Gastrocnemius medialis (tissue), 4 donors: ENCODE measurements around the gene TNN.

Source experiments
- CTCF ChIP-seq, 5 experiments: fragments of 450-650 bp in 3 of 5; fragments of 200-600 bp in 2 of 5; sonication (generic) in 2 of 5; IDR thresholded peaks in 4 of 5; conservative IDR thresholded peaks in 1 of 5; 1 replicate in 4 of 5; 2 replicates in 1 of 5; pipeline ENCODE4 v1.5.1; 2016 to 2019; ENCODE audit warnings: antibody characterized with exemption in 5 of 5, mild to moderate bottlenecking in 3 of 5, moderate library complexity in 3 of 5
- POLR2A ChIP-seq, 2 donors: fragments of 450-650 bp; IDR thresholded peaks; one replicate each; pipeline ENCODE4 v1.6.1; 2017; ENCODE audit warnings: antibody characterized with exemption in 2 of 2, mild to moderate bottlenecking in 2 of 2, moderate library complexity in 2 of 2

GRCh38 chr1:175070818-175071217 is 3.2 kb downstream of the TNN start:
- TF ChIP-seq CTCF (IDR thresholded peaks at IDR 0.05 in 4 of 5, conservative IDR thresholded peaks at IDR 0.05 in 1 of 5) (no peak), POLR2A (IDR thresholded peaks at IDR 0.05) (no peak)
